Eye (tissue), 1 donor: Measurements from ENCODE around the gene PCDHGB1.
A peak's percentile ranks its signal among the peaks of the same experiment; 100 is the strongest.
"Not testable (repeated sequence)": the region's sequence is repeated elsewhere in the genome, so short reads cannot be mapped to it uniquely, and the experiment has no call there.

Source experiments
- DNase-seq: peaks from one replicate; pipeline ENCODE4 v3.0.0-alpha.2; 2015

The PCDHGB1 gene

DNA sequence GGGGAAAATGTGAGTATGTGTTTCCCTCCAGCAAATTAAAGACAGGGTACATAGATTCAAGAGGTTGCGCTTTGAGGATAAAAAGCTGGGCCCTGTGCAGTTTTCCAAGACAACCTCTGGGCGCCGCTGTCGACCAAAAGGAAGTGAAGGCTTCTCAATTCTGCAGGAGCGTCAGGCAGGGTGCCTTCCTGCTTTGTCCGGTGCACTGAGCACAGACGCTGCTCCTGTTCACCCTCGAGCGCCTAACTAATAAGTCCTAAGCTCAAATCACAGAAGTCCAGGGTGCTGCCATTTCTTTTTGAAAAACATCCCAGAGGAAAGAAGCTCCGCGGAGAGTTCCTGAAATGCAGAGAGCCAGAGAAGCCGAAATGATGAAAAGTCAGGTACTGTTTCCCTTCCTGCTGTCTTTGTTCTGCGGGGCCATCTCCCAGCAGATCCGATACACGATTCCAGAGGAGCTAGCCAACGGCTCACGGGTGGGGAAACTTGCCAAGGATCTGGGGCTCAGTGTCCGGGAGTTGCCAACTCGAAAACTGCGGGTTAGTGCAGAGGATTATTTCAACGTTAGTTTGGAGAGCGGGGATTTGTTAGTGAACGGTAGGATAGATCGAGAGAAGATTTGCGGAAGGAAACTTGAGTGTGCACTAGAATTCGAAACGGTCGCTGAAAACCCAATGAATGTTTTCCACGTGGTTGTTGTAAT lies at the start of gene PCDHGB1:
Gene PCDHGB1, plus strand, starts transcription at position 183 of the 703 bp plus-strand sequence. Its CDS starts 162 bp downstream, at position 345.
- no peak for DNase-seq

DNA sequence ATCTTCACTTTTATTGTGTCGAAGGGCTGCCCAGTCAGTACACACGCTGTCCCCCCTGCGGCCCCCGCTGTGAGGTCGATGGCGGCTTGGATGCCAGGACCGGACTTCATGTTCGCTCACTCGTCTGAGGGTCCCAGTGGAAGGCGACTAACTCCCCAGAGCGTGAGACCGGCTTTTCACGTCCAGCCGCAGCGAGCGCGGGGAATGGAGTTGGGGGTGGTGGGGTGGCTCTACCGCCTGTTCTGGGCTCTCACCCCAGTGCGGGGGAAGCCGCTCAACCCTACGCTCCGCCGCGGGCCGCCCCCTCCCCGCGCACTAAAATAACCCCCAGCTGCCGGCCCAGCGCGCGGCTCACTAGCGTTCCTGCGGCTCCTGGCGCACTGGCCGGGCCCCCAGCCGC lies 46.1 kb upstream of the PCDHGB1 start, which contains the start of gene SLC25A2:
Gene SLC25A2, minus strand, starts transcription at position 294 of the 400 bp plus-strand sequence. Its CDS starts 184 bp downstream, at position 110.
- no peak for DNase-seq

DNA sequence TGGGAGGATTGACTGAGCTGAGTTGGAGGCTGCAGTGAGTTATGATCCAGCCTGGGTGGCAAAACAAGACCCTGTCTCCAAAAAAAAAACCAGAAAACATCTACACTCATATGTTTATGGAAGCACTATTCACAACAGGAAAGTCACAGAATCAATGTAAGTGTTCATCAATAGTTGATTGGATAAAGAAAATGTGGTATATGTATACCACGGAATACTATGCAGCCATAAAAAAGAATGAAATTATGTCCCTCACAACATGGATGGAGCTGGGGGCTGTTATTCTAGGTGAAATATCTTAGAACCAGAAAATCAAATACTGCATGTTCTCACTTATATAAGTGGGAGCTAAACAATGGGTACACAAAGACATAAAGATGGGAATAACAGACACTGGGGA lies 43.3 kb upstream of the PCDHGB1 start:
- no peak for DNase-seq

DNA sequence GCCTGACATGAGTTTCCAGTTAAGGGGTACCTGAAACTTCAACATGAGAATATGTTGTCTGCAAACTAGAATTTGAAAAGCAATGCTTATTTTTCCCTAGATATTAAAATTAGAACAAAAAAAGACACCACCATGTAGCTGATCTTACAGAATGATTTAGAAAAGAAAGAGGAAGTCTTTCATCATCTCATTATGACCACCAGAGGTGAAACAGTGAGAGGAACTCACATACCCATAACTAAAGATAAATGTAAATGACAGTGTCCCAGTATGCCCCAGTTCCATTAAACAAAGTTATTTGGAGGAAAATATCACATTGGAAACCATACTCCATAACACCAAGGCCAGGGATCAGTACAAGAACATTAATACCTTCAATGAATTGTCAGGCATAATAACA lies 36.2 kb upstream of the PCDHGB1 start:
- DNase-seq: no peak

DNA sequence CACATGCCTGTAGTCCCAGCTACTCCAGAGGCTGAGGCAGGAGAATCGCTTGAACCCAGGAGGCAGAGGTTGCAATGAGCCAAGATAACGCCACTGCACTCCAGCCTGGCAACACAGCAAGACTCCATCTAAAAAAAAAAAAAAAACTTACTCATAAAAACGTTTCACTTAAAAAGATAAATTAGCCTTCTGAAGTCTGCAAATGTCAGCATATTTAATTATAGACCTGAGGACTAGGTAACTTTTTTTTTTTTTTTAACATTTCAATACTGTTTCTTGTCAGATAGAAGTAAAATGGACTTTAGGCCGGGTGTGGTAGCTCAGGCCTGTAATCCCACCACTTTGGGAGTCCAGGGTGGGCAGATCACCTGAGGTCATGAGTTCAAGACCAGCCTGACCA lies 32.9 kb upstream of the PCDHGB1 start:
- not testable (repeated sequence) for DNase-seq

DNA sequence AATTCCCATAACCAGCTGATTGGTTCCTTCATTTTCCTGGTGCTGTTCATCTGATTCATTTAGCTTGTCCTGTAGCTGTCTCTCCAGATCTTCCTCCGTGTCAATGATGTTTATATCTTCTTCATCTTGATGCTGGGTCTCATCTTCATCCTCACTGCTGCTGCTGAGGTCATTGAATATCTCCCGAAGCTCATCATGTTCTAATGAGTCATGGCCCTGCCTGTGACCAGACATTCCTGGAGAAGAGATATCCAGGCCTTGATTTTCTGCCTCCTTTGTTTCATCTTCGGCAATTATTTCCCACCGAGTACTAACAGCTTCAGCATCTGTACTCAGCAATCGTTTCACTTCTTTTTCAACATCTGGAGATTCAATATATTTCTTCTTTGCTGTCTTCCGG lies 30.7 kb upstream of the PCDHGB1 start:
- DNase-seq: no peak

DNA sequence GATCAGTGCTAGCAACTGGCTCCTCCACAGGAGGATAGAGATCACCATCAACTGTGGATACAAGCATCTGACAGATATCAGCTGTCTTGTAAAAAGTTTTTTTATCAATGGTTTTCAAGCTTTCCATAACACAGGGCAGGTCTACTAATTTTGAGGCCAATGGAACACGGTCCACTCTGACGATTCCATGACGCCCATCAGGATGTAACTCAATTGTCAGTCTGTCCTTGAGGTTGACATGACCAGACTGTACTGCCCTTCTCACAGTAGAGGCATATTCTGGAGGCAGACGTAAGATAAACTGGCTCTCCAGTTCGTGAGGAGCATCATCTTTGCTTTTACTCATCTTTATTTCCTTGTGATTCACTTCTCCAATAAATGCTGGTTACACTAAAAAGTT lies 30.2 kb upstream of the PCDHGB1 start:
- no peak for DNase-seq

DNA sequence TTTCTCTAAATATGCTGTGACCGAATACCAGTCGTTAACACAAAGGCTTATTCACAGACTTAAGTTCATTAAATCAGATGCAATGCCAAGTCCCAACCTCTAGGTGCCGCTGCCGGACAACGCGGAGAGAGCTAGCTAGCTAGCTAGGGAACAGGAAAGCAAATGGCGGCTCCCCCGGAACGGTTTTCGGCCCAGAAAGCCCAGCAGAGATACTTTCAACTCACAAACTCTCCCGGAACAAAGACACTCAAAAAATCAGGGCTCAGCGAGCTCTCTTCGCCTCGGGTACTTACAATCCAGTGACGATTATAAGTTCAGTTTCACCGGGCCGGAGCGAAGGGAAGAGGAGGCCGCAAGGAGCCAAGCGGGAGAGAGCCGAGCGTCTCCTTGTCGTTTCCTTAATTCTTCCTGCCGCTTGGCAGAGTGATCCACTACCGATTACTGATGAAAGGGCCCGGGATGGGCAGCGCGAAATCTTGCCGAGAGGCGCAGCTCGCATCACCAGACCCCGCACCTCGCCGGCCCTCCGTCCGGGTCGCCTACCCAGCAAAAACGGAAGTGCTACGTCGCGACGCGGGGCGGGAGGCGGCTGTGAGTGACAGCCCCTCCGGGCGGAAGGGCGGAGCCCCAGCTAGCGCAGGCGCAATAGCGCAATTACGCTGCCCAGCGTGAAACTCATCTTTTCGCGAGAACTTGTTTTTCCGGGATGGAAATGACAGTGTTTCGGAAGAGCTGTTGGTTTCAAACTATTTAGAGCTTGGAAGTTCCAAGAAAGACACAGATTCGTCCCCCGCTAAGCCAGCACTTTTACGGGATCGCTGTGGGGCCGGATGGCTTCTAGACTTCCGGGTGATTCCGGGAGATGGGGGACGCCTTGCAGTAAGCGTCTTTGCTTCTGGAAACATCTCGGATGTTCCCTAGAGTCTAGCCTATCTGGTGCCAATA lies 29.4 kb upstream of the PCDHGB1 start, which contains the start of gene TAF7:
Gene TAF7, minus strand, starts transcription at position 560 of the 945 bp plus-strand sequence. CDS start 740 bp downstream, outside the sequence.
- DNase-seq: peak; percentile 99

DNA sequence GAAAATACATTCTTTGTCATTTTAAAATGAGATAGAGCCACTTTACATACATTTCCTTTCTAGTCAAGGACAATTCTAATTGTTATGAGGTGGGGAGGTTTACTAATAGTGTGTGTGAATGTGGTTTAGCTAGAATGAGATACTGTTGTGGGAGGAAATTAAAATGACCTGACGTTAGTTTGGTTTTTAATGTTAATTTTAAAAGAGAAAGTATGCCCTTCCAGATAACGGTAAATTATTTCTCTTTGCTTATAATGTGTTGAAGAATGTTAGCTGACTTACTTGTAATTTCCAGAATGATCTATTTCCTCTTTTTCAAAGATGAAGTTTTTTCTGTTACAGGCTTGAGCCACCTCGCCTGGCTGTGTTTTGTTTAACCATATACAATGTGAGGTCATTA lies 27.6 kb upstream of the PCDHGB1 start:
- no peak for DNase-seq

DNA sequence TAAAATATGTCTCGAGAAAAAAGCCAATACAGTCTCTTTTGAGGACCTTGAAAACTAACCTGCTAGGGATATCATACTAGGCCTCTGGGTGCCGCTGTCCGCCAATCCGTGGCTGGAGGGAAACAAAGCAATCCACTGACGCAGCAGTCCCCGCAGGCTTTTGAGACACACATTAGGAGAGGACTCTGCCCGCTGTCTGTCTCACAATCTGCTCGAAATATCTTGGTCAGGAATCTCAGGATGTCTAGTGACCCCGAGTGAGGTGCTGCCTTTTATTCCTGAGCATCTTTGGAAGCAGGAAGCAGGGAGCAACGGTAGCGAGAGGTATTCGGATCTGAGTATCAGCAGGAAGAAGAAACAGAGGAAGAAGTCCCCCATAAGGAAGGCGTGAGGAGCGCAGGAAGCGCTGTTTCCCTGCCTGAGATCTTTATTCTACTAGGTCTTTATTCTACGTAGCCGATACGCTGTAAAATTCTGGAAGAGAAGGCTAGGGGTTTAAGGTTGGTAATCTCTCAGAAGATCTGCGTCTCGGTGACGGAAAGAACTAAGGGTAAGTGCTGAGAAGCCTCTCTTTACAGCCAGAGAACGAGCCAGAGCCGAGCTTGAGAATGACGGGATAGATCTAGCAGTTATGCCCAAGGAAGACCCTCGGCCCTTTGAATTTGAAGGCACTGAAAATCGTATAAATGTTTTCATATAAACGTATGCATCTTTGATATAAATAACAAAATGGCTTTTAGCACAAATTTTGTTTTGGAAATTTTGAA lies 23.6 kb upstream of the PCDHGB1 start:
- peak; percentile 64 for DNase-seq

DNA sequence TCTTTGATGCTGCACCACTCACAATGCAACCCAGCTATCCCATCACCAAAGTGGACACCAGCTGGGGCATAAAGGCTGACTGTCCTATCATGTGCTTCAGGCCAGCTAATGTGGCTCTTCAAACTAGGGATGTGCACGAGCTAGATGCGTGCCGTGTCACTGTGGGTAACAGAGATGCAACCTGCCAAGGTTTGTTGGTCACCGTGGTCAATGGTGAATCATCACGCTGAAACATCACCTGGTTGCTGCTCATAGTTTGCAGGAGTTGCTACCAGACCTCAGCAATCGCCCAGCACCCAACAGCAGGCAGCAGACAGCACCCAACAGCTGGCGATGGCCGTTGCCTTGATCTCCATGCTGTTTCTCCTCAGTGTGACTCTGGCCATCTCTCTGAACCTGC lies 21.7 kb upstream of the PCDHGB1 start:
- DNase-seq: no peak

DNA sequence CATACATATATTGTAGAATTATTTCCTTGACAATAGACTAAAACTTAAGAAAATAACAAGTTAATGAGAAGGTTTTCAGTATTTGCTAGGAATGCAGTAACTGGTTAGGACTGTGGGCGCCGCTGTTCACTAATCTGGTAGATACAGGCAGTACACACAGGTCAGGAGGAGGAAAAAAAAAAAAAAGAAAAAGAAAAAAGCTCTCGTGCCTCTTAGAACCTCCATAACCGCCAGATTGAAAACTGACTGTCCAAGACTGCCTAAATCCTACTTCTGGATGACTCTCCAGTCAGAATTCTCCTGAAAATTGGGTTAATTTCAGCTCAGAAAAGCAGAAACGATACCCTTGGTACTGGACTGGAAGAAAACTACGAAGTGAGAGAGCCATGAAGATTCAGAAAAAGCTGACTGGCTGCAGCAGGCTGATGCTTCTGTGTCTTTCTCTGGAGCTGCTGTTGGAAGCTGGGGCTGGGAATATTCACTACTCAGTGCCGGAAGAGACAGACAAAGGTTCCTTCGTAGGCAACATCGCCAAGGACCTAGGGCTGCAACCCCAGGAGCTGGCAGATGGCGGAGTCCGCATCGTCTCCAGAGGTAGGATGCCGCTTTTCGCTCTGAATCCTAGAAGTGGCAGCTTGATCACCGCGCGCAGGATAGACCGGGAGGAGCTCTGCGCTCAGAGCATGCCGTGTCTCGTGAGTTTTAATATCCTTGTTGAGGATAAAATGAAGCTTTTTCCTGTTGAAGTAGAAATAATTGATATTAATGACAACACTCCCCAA lies 19.4 kb upstream of the PCDHGB1 start, which contains the start of gene PCDHGA1:
Gene PCDHGA1, plus strand, starts transcription at position 216 of the 782 bp plus-strand sequence.
- DNase-seq: no peak

DNA sequence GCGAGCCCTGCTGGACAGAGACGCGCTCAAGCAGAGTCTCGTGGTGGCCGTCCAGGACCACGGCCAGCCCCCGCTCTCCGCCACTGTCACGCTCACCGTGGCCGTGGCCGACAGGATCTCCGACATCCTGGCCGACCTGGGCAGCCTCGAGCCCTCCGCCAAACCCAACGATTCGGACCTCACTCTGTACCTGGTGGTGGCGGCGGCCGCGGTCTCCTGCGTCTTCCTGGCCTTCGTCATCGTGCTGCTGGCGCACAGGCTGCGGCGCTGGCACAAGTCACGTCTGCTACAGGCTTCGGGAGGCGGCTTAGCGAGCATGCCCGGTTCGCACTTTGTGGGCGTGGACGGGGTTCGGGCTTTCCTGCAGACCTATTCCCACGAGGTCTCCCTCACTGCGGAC lies 17.3 kb upstream of the PCDHGB1 start:
- not testable (repeated sequence) for DNase-seq

DNA sequence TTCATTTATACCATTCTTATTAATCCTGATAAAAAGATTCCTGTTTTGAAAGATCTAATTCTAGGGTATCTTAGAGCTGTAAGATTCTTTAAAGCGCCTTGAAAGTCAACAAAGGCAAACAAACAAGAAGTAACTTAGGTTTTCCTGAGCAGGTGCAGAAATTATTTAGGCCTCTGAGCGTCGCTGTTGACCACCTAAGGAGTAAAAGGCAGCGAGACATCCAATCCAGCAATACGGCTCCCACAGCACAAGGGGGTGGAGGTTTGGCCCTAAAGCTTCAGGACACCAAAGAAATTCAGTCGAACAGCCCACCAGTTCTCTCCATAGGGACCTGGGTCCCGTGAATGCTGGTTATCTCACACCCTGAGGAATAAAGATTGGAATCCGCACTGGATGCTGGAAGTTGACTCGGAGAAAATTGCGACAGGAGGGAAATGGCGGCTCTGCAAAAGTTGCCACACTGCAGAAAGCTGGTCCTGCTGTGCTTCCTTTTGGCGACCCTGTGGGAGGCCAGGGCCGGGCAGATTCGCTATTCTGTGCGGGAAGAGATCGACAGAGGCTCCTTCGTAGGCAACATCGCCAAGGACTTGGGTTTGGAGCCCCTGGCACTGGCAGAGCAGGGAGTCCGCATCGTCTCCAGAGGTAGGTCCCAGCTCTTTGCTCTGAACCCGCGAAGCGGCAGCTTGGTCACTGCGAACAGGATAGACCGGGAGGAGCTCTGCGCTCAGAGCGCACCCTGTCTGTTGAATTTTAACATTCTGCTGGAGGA lies 11.2 kb upstream of the PCDHGB1 start, which contains the start of gene PCDHGA2:
Gene PCDHGA2, plus strand, starts transcription at position 223 of the 769 bp plus-strand sequence.
- DNase-seq: peak; percentile 73

DNA sequence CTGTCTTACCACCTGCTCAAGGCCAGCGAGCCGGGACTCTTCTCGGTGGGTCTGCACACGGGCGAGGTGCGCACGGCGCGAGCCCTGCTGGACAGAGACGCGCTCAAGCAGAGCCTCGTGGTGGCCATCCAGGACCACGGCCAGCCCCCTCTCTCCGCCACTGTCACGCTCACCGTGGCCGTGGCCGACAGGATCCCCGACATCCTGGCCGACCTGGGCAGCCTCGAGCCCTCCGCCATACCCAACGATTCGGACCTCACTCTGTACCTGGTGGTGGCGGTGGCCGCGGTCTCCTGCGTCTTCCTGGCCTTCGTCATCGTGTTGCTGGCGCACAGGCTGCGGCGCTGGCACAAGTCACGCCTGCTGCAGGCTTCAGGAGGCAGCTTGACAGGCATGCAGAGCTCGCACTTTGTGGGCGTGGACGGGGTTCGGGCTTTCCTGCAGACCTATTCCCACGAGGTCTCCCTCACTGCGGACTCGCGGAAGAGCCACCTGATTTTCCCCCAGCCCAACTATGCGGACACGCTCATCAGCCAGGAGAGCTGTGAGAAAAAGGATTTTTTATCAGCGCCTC lies 9.0 kb upstream of the PCDHGB1 start:
- not testable (repeated sequence) for DNase-seq

DNA sequence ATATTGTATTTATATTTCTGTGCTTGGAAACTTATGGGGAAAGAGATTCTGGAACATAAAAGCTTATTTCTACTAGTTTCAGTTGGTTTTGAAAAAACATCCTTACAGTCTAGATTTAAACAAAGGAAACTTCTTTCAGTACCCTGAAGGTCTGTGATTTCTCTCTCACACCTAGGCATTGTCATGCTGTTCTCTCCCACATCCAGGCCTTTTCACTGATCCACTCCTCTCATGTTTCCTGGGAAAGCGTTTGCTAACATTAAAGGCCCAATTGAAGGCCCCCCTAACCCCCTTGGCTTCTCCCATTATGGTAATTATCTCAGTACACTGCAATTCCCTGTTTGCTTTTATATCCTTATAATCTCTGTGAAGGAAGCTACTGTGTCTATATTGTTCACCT lies 7.1 kb upstream of the PCDHGB1 start:
- DNase-seq: no peak

DNA sequence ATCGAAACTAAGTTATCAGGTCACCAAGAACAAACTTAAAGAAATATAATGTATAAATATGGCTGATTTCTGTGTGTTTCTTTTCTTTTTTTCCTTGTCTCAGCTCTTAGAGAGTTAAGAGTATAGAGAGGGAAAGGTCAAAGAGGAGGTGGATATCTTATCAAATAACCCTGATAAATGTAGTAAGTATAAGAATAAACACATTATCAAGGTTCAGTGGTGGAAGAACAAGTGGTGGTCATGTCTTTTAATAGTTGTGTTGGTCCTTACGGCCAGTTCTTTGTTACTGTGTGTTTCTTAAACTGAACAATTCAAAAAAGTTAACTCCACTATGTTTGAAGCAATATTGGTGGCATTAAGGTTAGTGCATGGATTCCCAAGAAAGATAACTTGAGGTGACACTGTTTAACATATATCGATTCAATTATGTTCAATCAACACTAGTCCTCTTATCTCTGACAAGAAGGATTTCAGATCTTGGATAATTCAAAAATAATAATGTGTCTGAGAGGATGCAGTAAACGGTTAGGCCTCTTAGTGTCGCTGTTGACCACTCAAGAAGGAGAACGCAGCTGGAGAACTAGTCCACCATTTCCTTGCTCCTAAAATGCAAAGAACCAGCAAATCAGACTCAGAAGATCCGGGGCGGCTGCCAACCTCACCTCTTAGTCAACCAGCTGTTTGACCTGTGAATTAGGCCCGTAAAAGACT lies 6.5 kb upstream of the PCDHGB1 start, which contains the start of gene PCDHGA3:
Gene PCDHGA3, plus strand, starts transcription at position 588 of the 711 bp plus-strand sequence. CDS start 205 bp downstream, outside the sequence.
- DNase-seq: peak; percentile 41

DNA sequence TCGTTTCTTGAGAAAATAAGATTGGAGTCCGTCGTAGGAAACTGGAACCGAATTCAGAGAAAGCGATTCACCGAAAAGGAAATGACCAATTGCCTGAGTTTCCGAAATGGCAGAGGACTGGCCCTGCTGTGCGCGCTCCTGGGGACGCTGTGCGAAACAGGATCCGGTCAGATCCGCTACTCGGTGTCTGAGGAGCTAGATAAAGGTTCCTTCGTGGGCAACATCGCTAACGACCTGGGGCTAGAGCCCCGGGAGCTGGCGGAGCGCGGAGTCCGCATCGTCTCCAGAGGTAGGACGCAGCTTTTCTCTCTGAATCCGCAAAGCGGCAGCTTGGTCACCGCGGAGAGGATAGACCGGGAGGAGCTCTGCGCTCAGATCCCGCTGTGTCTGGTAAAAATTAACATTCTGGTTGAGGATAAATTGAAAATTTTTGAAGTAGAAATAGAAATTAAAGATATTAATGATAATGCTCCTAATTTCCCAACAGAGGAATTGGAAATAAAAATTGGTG lies 5.9 kb upstream of the PCDHGB1 start:
- no peak for DNase-seq

DNA sequence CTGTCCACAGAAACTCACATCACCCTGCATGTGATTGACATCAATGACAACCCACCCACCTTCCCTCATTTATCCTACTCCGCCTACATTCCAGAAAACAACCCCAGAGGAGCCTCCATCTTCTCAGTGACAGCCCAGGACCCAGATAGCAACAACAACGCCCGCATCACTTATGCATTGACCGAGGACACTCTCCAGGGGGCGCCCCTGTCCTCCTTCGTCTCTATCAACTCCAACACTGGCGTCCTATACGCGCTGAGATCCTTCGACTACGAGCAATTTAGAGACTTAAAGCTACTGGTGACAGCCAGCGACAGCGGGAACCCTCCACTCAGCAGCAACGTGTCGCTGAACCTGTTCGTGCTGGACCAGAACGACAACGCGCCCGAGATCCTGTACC lies 4.6 kb upstream of the PCDHGB1 start:
- DNase-seq: no peak

DNA sequence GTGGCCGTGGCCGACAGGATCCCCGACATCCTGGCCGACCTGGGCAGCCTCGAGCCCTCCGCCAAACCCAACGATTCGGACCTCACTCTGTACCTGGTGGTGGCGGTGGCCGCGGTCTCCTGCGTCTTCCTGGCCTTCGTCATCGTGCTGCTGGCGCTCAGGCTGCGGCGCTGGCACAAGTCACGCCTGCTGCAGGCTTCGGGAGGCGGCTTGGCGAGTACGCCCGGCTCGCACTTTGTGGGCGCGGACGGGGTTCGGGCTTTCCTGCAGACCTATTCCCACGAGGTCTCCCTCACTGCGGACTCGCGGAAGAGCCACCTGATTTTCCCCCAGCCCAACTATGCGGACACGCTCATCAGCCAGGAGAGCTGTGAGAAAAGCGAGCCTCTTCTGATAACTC lies 3.9 kb upstream of the PCDHGB1 start:
- not testable (repeated sequence) for DNase-seq
